ENCODE results near the gene TTC7B.
"Not testable (repeated sequence)": the region's sequence is repeated elsewhere in the genome, so short reads cannot be mapped to it uniquely, and the experiment has no call there.

Gene TTC7B

DNA sequence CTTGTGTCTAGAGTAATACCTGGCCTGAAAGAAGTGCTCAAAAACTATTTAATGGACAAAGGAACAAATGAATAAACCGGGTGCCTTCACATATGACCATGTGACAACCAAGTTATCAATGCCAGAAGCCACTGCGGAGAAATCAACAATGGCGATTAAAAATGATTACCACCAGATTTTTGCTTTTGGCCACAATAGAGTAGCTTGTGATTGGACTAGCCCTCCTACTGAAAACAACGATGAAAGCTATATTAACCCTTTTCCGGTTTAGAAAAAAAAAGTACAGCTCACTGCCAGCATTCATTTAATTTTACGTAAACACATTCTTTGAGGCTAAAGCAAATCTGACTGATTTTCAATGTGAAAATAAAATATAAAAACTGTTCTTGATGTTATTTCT lies 41.6 kb upstream of the TTC7B start:
- no peak for TF ChIP-seq EZH2 (IDR thresholded peaks at IDR 0.05; ENCODE audit: borderline replicate concordance, low read length)
- TF ChIP-seq, protein P1, sequence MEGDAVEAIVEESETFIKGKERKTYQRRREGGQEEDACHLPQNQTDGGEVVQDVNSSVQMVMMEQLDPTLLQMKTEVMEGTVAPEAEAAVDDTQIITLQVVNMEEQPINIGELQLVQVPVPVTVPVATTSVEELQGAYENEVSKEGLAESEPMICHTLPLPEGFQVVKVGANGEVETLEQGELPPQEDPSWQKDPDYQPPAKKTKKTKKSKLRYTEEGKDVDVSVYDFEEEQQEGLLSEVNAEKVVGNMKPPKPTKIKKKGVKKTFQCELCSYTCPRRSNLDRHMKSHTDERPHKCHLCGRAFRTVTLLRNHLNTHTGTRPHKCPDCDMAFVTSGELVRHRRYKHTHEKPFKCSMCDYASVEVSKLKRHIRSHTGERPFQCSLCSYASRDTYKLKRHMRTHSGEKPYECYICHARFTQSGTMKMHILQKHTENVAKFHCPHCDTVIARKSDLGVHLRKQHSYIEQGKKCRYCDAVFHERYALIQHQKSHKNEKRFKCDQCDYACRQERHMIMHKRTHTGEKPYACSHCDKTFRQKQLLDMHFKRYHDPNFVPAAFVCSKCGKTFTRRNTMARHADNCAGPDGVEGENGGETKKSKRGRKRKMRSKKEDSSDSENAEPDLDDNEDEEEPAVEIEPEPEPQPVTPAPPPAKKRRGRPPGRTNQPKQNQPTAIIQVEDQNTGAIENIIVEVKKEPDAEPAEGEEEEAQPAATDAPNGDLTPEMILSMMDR (IDR thresholded peaks at IDR 0.05; ENCODE audit: low read length), result no peak
- Histone ChIP-seq H3K9ac (ENCODE audit: low read length) (no peak overlapping the region), H3F3A (ENCODE audit: insufficient read depth, low read length) (no peaks in the 10 kb centered on the region), H3K36me3 (ENCODE audit: insufficient read depth, low read length) (no peaks in the 10 kb centered on the region), H3K4me2 (ENCODE audit: low read length) (no peak overlapping the region), H3K4me3 (ENCODE audit: low read depth, low read length, poor library complexity, severe bottlenecking) (no peak overlapping the region), H2AFZ (ENCODE audit: low read length) (no peak overlapping the region), H3K4me1 (ENCODE audit: insufficient read depth, low read length, severe bottlenecking) (no peaks in the 10 kb centered on the region), H4K20me1 (ENCODE audit: insufficient read depth, low read length) (no peaks in the 10 kb centered on the region), H3K27ac (ENCODE audit: low read depth, low read length, poor library complexity, severe bottlenecking) (no peak overlapping the region), H3K9me2 (ENCODE audit: low read depth, low read length) (no peaks in the 10 kb centered on the region), H3K9me3 (ENCODE audit: low read length) (no peaks in the 10 kb centered on the region), H3K27me3 (ENCODE audit: insufficient read depth, low read length) (no peaks in the 10 kb centered on the region), H3K79me2 (ENCODE audit: insufficient read depth, low read length) (no peaks in the 10 kb centered on the region)

DNA sequence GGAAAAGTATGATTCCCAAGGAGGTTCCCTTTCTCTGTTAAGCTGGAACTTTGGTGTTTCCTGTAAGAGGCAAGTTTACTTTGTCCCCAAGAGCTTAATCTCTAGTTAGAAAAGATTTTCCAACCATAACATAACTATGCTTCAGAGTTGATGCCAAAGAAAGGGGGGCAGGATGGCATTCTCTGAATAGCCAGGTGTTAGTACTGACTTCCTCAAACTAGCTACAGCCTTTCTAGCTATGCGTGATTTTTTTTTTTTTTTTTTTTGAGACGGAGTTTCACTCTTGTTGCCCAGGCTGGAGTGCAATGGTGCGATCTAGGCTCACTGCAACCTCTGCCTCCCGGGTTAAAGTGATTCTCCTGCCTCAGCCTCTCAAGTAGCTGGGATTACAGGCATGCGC lies 39.9 kb upstream of the TTC7B start:
- H2AFZ ChIP-seq (ENCODE audit: low read length); H3K9me3 ChIP-seq (ENCODE audit: low read length); H3K79me2 ChIP-seq (ENCODE audit: insufficient read depth, low read length); H3K4me1 ChIP-seq (ENCODE audit: insufficient read depth, low read length, severe bottlenecking); H3K27me3 ChIP-seq (ENCODE audit: insufficient read depth, low read length); H3K9ac ChIP-seq (ENCODE audit: low read length); H3K9me2 ChIP-seq (ENCODE audit: low read depth, low read length); H3K4me2 ChIP-seq (ENCODE audit: low read length); H4K20me1 ChIP-seq (ENCODE audit: insufficient read depth, low read length); H3K27ac ChIP-seq (ENCODE audit: low read depth, low read length, poor library complexity, severe bottlenecking); H3F3A ChIP-seq (ENCODE audit: insufficient read depth, low read length); H3K4me3 ChIP-seq (ENCODE audit: low read depth, low read length, poor library complexity, severe bottlenecking); H3K36me3 ChIP-seq (ENCODE audit: insufficient read depth, low read length): not testable (repeated sequence)

DNA sequence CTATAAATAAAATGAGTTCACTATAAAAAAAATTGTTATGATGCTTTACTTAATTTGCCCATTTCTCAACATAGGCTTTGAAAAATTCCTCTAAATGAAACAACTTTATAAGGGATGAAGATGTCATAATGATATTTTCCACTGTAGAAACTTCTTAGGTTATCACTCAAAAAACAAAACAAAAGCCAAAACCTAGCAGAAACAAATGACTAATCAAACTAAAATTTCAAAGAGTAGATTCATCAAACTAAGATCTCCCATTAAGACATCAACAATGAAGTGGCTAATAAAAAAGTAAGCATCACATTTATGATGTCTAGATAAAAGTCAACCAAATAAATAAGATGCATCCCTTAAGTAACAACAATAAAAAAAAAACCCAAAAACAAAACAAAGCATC lies 36.9 kb upstream of the TTC7B start:
- no peak overlapping the region for H3K4me2 ChIP-seq (ENCODE audit: low read length)
- no peaks in the 10 kb centered on the region for H4K20me1 ChIP-seq (ENCODE audit: insufficient read depth, low read length)
- no peak overlapping the region for H3K27ac ChIP-seq (ENCODE audit: low read depth, low read length, poor library complexity, severe bottlenecking)
- H3K4me3 ChIP-seq (ENCODE audit: low read depth, low read length, poor library complexity, severe bottlenecking), result no peak overlapping the region
- H2AFZ ChIP-seq (ENCODE audit: low read length), result no peak overlapping the region
- H3K4me1 ChIP-seq (ENCODE audit: insufficient read depth, low read length, severe bottlenecking), result no peaks in the 10 kb centered on the region
- H3K79me2 ChIP-seq (ENCODE audit: insufficient read depth, low read length), result no peaks in the 10 kb centered on the region
- no peaks in the 10 kb centered on the region for H3K36me3 ChIP-seq (ENCODE audit: insufficient read depth, low read length)
- H3K9me3 ChIP-seq (ENCODE audit: low read length), result no peaks in the 10 kb centered on the region
- no peaks in the 10 kb centered on the region for H3K27me3 ChIP-seq (ENCODE audit: insufficient read depth, low read length)
- no peak overlapping the region for H3K9ac ChIP-seq (ENCODE audit: low read length)
- no peaks in the 10 kb centered on the region for H3K9me2 ChIP-seq (ENCODE audit: low read depth, low read length)
- no peaks in the 10 kb centered on the region for H3F3A ChIP-seq (ENCODE audit: insufficient read depth, low read length)
- TF ChIP-seq, protein P1 (IDR thresholded peaks at IDR 0.05; ENCODE audit: low read length), result no peak
- TF ChIP-seq EZH2 (IDR thresholded peaks at IDR 0.05; ENCODE audit: borderline replicate concordance, low read length), result no peak

DNA sequence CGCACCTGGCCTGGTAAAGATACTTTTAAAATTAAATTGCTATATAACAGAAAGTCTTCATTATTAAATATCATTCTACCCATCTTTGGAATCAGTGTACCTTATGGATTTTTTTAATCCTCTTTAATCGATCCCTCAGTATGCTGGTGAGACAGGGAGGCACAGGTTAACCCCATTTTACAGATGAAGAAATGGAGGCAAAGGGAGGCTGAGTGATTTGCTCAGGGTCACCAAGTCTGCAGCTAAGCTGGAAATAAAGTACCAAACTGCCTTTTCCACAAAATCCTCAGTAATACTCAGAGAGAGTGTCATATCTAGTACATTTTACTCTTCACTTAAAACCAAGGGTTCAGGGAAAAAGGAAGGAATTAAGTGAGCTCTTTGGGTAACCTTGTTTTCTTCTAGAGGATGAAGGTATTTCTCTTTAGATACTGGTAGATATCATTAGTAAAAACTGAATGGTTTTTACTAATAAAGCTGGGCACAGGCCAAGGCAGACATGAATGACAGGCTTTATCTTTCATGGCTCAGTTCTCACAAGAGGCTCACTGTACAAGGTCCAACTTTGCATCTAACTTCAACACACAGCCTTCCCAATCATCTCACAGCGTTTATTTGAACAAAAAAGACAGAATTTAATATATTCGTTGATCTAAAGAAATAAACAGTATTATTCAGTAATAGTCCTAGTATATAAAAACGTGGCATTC lies 35.3 kb upstream of the TTC7B start:
- Histone ChIP-seq H3K4me3 (ENCODE audit: low read depth, low read length, poor library complexity, severe bottlenecking) (no peak overlapping the region), H3K9me3 (ENCODE audit: low read length) (no peaks in the 10 kb centered on the region), H3K9ac (ENCODE audit: low read length) (no peak overlapping the region), H3K79me2 (ENCODE audit: insufficient read depth, low read length) (no peaks in the 10 kb centered on the region), H3F3A (ENCODE audit: insufficient read depth, low read length) (no peaks in the 10 kb centered on the region), H3K27ac (ENCODE audit: low read depth, low read length, poor library complexity, severe bottlenecking) (no peak overlapping the region), H3K36me3 (ENCODE audit: insufficient read depth, low read length) (no peaks in the 10 kb centered on the region), H3K4me2 (ENCODE audit: low read length) (no peak overlapping the region), H3K4me1 (ENCODE audit: insufficient read depth, low read length, severe bottlenecking) (no peaks in the 10 kb centered on the region), H2AFZ (ENCODE audit: low read length) (no peak overlapping the region), H3K27me3 (ENCODE audit: insufficient read depth, low read length) (no peaks in the 10 kb centered on the region), H4K20me1 (ENCODE audit: insufficient read depth, low read length) (no peaks in the 10 kb centered on the region), H3K9me2 (ENCODE audit: low read depth, low read length) (no peaks in the 10 kb centered on the region)
- TF ChIP-seq, protein P1 (IDR thresholded peaks at IDR 0.05; ENCODE audit: low read length), result no peak
